K562 (cell line): ENCODE measurements around the gene DPH5. TPM values are rescaled to one million over a fixed set of nuclear protein-coding genes. Genes with fewer than 3 reads are reported as not detected.

ENCODE experiments used
- ATAC-seq: fragments of 200-7000 bp; cut with Tn5 transposase; 3 replicates; pipeline ENCODE4 v1.9.1; 2020; ENCODE audit warnings: moderate library complexity
- BruUV-seq: library from RNA; stranded (reverse); fragments of 400-500 nt; replicated peaks from 2 replicates; lab custom pipeline; 2021; lab: Mats Ljungman, UMichigan
- CTCF ChIA-PET: fragments of 300-600 bp; formaldehyde crosslinking; extraction: SDS; loops from one replicate; lab custom pipeline; 2021; ENCODE audit warnings: low intra/inter-chr PET ratio; lab: Yijun Ruan, JAX
- POLR2A ChIA-PET: fragments of 300-600, 350-650 bp; sonication (Branson Sonifier 250); formaldehyde crosslinking; extraction: SDS; loops from one replicate; lab custom pipeline; 2021; ENCODE audit warnings: antibody characterized with exemption, inconsistent platforms; lab: Yijun Ruan, JAX
- DNase-seq, 4 experiments: peaks; one replicate each; pipeline versions ENCODE4 v3.0.0 to v3.0.0-alpha.2; 2011 to 2018; ENCODE audit warnings: low spot score in 3 of 4, mixed read lengths in 3 of 4; ENCODE audit errors: extremely low read depth in 1 of 4
- FAIRE-seq: peaks from 2 replicates; lab custom pipeline; 2011; peaks lifted over from hg19 to GRCh38; lab: Jason Lieb, UNC
- H2AFZ ChIP-seq: 2 replicates; pipeline ENCODE4 v1.6.0; 2011; ENCODE audit warnings: low read depth, low read length, control low read depth, inconsistent platforms
- H3K27ac ChIP-seq: fragments of 200-600 bp; 3 replicates; pipeline ENCODE4 v1.8.0; 2011; ENCODE audit warnings: low read depth, mild to moderate bottlenecking, control low read depth, inconsistent platforms, low read length, moderate library complexity, mixed read lengths; ENCODE audit errors: extremely low read depth
- H3K27me3 ChIP-seq, 2 experiments: fragments of 300-600 bp in 1 of 2; 2 replicates in 1 of 2; 3 replicates in 1 of 2; pipeline versions ENCODE4 v1.6.0 to v1.8.0; 2011; ENCODE audit warnings: inconsistent platforms in 2 of 2, low read length in 2 of 2, mild to moderate bottlenecking in 1 of 2, mixed read lengths in 1 of 2, moderate library complexity in 1 of 2; ENCODE audit not compliant: control insufficient read depth in 2 of 2, insufficient read depth in 2 of 2
- H3K36me3 ChIP-seq: fragments of 300-600 bp; 3 replicates; pipeline ENCODE4 v1.8.0; 2011; ENCODE audit warnings: mild to moderate bottlenecking, low read length, inconsistent platforms; ENCODE audit not compliant: control insufficient read depth, insufficient read depth
- H3K4me1 ChIP-seq, 2 experiments: fragments of 200-600 bp in 1 of 2; replicated peaks in 1 of 2; 2 replicates in 1 of 2; 3 replicates in 1 of 2; pipeline versions ENCODE4 v1.5.1 to v1.8.0; 2011; ENCODE audit warnings: inconsistent platforms in 2 of 2, low read length in 2 of 2, mild to moderate bottlenecking in 1 of 2, mixed read lengths in 1 of 2, moderate library complexity in 1 of 2; ENCODE audit not compliant: control insufficient read depth in 2 of 2, insufficient read depth in 2 of 2
- H3K4me2 ChIP-seq: 2 replicates; pipeline ENCODE4 v1.6.1; 2011; ENCODE audit warnings: low read length, control low read depth, inconsistent platforms, mixed read lengths; ENCODE audit not compliant: insufficient read depth
- H3K4me3 ChIP-seq: fragments of 200-600 bp; sonication (generic), shearing (Covaris generic); 2 replicates; pipeline ENCODE4 v1.5.1; 2016; ENCODE audit warnings: control low read depth, inconsistent platforms
- H3K79me2 ChIP-seq: fragments of 200-600 bp; 3 replicates; pipeline ENCODE4 v1.8.0; 2011; ENCODE audit warnings: low read length, inconsistent platforms; ENCODE audit not compliant: control insufficient read depth, insufficient read depth
- H3K9ac ChIP-seq, 2 experiments: 2 replicates each; pipeline versions ENCODE4 v1.6.0 to v1.6.1; 2011; ENCODE audit warnings: low read depth in 2 of 2, low read length in 2 of 2, control low read depth in 1 of 2, inconsistent platforms in 1 of 2, mild to moderate bottlenecking in 1 of 2, mixed read lengths in 1 of 2; ENCODE audit not compliant: insufficient read depth in 1 of 2
- H3K9me1 ChIP-seq: one replicate; pipeline ENCODE4 v1.6.0; 2011; ENCODE audit warnings: inconsistent platforms, mild to moderate bottlenecking, low read length, moderate library complexity; ENCODE audit not compliant: control insufficient read depth, insufficient read depth
- H3K9me3 ChIP-seq: replicated peaks from 2 replicates; pipeline ENCODE4 v1.5.1; 2011; ENCODE audit warnings: low read depth, low read length, inconsistent platforms; ENCODE audit not compliant: control insufficient read depth, insufficient read depth
- H4K20me1 ChIP-seq: replicated peaks from 2 replicates; pipeline ENCODE4 v1.6.1; 2011; ENCODE audit warnings: low read length, inconsistent platforms, mixed read lengths; ENCODE audit not compliant: control insufficient read depth, insufficient read depth
- CEBPG ChIP-seq, 3 experiments: fragments of 200-800 bp in 1 of 3; sonication (Bioruptor generic) in 1 of 3; sonication (generic) in 1 of 3; formaldehyde crosslinking in 1 of 3; IDR thresholded peaks in 2 of 3; conservative IDR thresholded peaks in 1 of 3; 2 replicates each; pipeline versions ENCODE4 v1.6.1 to v1.8.0; 2016 to 2022; ENCODE audit warnings: missing compliant biosample characterization in 2 of 3, missing genetic modification characterization in 2 of 3, mild to moderate bottlenecking in 1 of 3, missing genetic modification reagents in 1 of 3
- DEAF1 ChIP-seq: fragments of 450-650 bp; formaldehyde crosslinking; IDR thresholded peaks from 2 replicates; pipeline ENCODE4 v1.4.0; 2020; ENCODE audit warnings: mild to moderate bottlenecking, moderate library complexity
- MCM3 ChIP-seq: fragments of 450-650 bp; IDR thresholded peaks from 2 replicates; pipeline ENCODE4 v1.6.1; 2016
- MCM7 ChIP-seq, 2 experiments: fragments of 450-650 bp; IDR thresholded peaks; 2 replicates each; pipeline ENCODE4 v1.6.1; 2016 to 2018
- MTF1 ChIP-seq: fragments of 250-450 bp; sonication (Bioruptor Pico); IDR thresholded peaks from 2 replicates; pipeline ENCODE4 v1.9.0; 2021; ENCODE audit warnings: moderate library complexity, mild to moderate bottlenecking, inconsistent platforms, borderline replicate concordance
- NELFE ChIP-seq: IDR thresholded peaks from 2 replicates; pipeline ENCODE4 v1.6.1; 2011; ENCODE audit warnings: mild to moderate bottlenecking; ENCODE audit not compliant: insufficient read depth, insufficient read length
- NFIC ChIP-seq: fragments of 450-650 bp; IDR thresholded peaks from 2 replicates; pipeline ENCODE4 v1.6.1; 2017; ENCODE audit warnings: mild to moderate bottlenecking, inconsistent platforms
- NFYB ChIP-seq: IDR thresholded peaks from 2 replicates; pipeline ENCODE4 v1.6.1; 2011; ENCODE audit warnings: mild to moderate bottlenecking, moderate library complexity; ENCODE audit not compliant: insufficient read length; ENCODE audit errors: extremely low read depth
- PKNOX1 ChIP-seq: fragments of 450-650 bp; IDR thresholded peaks from 2 replicates; pipeline ENCODE4 v1.6.1; 2016
- STAT5B ChIP-seq: fragments of 250-450 bp; sonication (Bioruptor Pico); IDR thresholded peaks from 2 replicates; pipeline ENCODE4 v1.8.0; 2021; ENCODE audit warnings: mild to moderate bottlenecking, inconsistent platforms
- TRIM24 ChIP-seq, 2 experiments: fragments of 450-650 bp; IDR thresholded peaks; 2 replicates each; pipeline ENCODE4 v1.6.1; 2016
- ZKSCAN3 ChIP-seq: fragments of 250-450 bp; sonication (Bioruptor Pico); IDR thresholded peaks from 2 replicates; pipeline ENCODE4 v1.4.0; 2020
- WGBS: fragments of 100-300 bp; shearing (Covaris generic); methylation state at CpG from one replicate; pipeline ENCODE4 v1.1.6; 2016; ENCODE audit warnings: low coverage, mixed read lengths; ENCODE audit not compliant: insufficient coverage; ENCODE audit errors: missing lambda C conversion rate; 5-methylcytosine and 5-hydroxymethylcytosine counted together
- in situ Hi-C: fragments of 300-500 bp; cut with MboI; formaldehyde crosslinking; loops from 4 replicates; pipeline ENCODE4 v1.15.0; 2018; ENCODE audit warnings: inconsistent platforms, mixed read lengths
- intact Hi-C: fragments of 100-400 bp; cut with micrococcal nuclease; formaldehyde crosslinking; loops from 2 replicates; pipeline ENCODE4 v1.14.2; 2022
- polyA plus RNA-seq, 8 experiments: library from polyadenylated mRNA; depleted of rRNA in 4 of 8; stranded (reverse) in 5 of 8; unstranded in 3 of 8; fragments of >200 nt; fragmentation: Nextera tagmentation in 2 of 8; fragmentation: Illumina TruSeq in 1 of 8; extraction: Ambion mirVana in 2 of 8; extraction: Trizol in 1 of 8; gene quantifications; 2 replicates each; pipeline versions ENCODE4 v1.2.1 to v1.2.3, GENCODE V29; 2011 to 2014; ENCODE audit warnings: inconsistent platforms in 1 of 8, missing spikeins in 1 of 8
- total RNA-seq, 7 experiments: library from RNA; depleted of rRNA in 6 of 7; stranded (reverse); fragments of >200 nt in 6 of 7; fragmentation: Illumina TruSeq in 2 of 7; extraction: Trizol in 2 of 7; gene quantifications; 2 replicates each; pipeline versions ENCODE4 v1.2.1 to v1.2.3, GENCODE V29; 2011 to 2021; ENCODE audit warnings: low replicate concordance in 1 of 7
- TF ChIP-seq, protein P1 (sequence below): fragments of 450-650 bp; formaldehyde crosslinking; IDR thresholded peaks from 2 replicates; pipeline ENCODE4 v1.4.0; 2022; ENCODE audit warnings: mild to moderate bottlenecking, moderate library complexity

The DPH5 gene
- total and polyA plus RNA-seq, 9 of the 15 experiments (the other 6 are each of a cell fraction or from before 2014, with no cell fraction given), result 37.6 to 159 (median 89.7) TPM

GRCh38 chr1:100989306-100990077, 36.1 kb downstream of the DPH5 start:
- intact Hi-C loops, result no loop called here
- FAIRE-seq, result no peak
- Histone ChIP-seq H3K4me2 (no peak overlapping the region), H3K27ac (no peak overlapping the region), H4K20me1 (no peaks in the 10 kb centered on the region), H3K4me3 (no peak overlapping the region), H3K27me3 (no peaks in the 10 kb centered on the region), H3K9me3 (no peaks in the 10 kb centered on the region), H3K79me2 (no peaks in the 10 kb centered on the region), H3K36me3 (peaks cover 45% of the 10 kb centered on the region; the same call in 2 of the 3 replicates), H3K4me1 (no peaks in the 10 kb centered on the region), H3K9me1 (no peaks in the 10 kb centered on the region), H2AFZ (no peak overlapping the region), H3K9ac (no peak overlapping the region)
- ATAC-seq, result no peak
- TF ChIP-seq, protein P1, sequence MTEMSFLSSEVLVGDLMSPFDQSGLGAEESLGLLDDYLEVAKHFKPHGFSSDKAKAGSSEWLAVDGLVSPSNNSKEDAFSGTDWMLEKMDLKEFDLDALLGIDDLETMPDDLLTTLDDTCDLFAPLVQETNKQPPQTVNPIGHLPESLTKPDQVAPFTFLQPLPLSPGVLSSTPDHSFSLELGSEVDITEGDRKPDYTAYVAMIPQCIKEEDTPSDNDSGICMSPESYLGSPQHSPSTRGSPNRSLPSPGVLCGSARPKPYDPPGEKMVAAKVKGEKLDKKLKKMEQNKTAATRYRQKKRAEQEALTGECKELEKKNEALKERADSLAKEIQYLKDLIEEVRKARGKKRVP (CRISPR knock-in tag), result no peak
- no peak for TF ChIP-seq ZKSCAN3 (CRISPR knock-in tag)
- no peak for TF ChIP-seq DEAF1 (CRISPR knock-in tag)
- TF ChIP-seq STAT5B (CRISPR knock-in tag), result no peak
- no peak for TF ChIP-seq MCM3
- no peak for TF ChIP-seq MTF1 (CRISPR knock-in tag)
- TF ChIP-seq NFIC, result no peak
- no peak for TF ChIP-seq MCM7 (IDR thresholded peaks at IDR 0.05)
- no peak for TF ChIP-seq NELFE
- no peak for TF ChIP-seq CEBPG (CRISPR knock-in tag; IDR thresholded peaks at IDR 0.05)
- no peak for TF ChIP-seq CEBPG (tag; conservative IDR thresholded peaks at IDR 0.05 in 1 of 2, IDR thresholded peaks at IDR 0.05 in 1 of 2)
- no peak for TF ChIP-seq NFYB
- TF ChIP-seq PKNOX1, result no peak
- no peak for TF ChIP-seq TRIM24 (IDR thresholded peaks at IDR 0.05)
- BruUV-seq, result no TSS peak
- 90% methylated on average over 2 of the region's 2 CpGs for WGBS
- no peak for DNase-seq
- ChIA-PET POLR2A (no interaction called here), CTCF (no interaction called here)
- in situ Hi-C loops, result no loop called here
